GM19452 (cell line): ENCODE data around the gene EFL1.
"Not testable (repeated sequence)": the region's sequence is repeated elsewhere in the genome, so short reads cannot be mapped to it uniquely, and the experiment has no call there.

Experiments
- ATAC-seq: cut with Tn5 transposase; IDR thresholded peaks from one replicate; pipeline ENCODE4 v1.9.1; 2021; ENCODE audit not compliant: unreplicated experiment

Gene EFL1

DNA sequence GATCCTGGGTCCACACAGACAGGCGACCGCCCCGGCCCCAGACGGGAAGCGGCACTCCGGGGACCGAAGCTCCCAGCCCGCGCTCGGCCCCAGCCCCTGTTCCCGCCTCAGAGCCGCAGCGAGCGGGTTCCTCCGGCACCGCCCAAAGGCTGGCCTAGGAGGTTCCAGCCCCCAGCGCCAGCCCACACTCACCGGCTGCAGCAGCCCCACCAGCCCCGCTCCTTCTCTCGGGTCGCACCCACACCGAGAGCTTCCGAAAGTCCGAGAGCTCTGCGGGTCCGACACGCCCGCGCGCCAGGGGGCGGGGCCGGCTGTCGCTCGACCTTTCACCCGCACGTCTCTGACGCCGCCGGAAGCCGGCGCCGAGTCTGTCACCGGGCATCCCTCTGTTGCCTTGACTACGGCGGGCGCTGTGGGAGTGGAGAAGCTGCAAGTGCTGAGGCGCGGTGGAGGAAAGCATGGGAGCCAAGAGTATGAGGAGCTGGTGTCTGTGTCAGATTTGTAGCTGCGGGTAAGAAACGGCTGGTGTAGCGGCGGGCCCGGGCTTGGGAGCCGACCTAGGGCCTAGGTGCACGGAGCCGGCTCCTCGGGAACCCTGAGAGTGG is at the start of gene EFL1, which contains the start of gene SAXO2:
EFL1 (minus strand) TSS at position 313 of the 605 bp plus-strand sequence. CDS start 956 bp downstream, outside the sequence.
SAXO2 (plus strand) TSS at position 397 of the 605 bp plus-strand sequence; CDS start at position 459, 62 bp downstream.
- peak; percentile 95 for ATAC-seq

DNA sequence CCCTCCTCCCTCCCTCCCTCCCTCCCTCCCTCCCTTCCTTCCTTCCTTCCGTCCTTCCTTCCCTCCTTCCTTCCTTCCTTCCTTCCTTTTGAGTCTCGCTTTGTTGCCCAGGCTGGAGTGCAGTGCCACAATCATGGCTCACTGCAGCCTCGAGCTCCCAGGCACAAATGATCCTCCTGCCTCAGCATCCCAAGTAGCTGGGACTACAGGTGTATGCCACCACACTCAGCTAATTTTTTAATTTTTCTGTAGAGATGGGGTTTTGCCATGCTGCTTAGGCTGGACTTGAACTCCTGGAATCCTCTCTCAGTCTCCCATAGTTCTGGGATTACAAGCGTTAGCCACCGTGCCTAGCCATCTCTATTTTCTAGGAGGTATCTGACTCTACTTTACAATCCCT is 48.8 kb upstream of the EFL1 start:
- ATAC-seq, result not testable (repeated sequence)

DNA sequence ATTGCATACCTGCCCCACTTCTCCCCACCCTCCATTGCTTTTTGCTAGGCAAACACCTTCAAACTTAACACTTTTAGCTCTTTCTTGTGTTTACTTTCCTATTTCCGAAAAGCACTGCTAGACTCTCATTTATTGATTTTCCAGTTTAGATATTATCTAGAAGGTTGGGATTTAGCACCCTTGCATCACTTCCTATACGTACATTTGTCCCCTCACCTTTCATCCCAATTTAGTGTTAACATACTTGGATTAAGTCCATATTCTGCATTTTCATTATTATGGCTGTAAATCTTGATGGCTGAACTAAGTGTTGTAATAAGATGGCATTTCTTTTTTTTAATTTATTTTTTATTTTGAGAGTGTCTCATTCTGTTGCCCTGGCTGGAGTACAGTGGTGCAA is 47.3 kb upstream of the EFL1 start:
- ATAC-seq, result no peak

DNA sequence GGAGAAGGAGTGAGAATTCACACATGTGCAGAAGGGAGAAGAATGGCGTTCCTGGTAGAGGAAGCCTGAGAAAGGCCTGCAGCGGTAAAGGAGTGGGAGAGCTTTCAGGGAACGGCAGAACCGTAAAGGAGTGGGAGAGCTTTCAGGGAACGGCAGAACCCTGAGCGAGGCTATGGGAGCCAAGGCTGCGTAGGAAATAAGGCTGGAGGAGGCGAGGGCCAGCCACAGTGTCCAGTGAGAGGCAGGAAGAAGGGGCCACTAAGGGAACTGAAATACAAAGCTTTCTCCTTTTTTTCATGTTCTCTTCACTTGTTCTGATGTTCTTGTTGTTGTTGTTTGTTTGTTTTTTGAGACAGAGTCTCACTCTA is 45.2 kb upstream of the EFL1 start:
- no peak for ATAC-seq

DNA sequence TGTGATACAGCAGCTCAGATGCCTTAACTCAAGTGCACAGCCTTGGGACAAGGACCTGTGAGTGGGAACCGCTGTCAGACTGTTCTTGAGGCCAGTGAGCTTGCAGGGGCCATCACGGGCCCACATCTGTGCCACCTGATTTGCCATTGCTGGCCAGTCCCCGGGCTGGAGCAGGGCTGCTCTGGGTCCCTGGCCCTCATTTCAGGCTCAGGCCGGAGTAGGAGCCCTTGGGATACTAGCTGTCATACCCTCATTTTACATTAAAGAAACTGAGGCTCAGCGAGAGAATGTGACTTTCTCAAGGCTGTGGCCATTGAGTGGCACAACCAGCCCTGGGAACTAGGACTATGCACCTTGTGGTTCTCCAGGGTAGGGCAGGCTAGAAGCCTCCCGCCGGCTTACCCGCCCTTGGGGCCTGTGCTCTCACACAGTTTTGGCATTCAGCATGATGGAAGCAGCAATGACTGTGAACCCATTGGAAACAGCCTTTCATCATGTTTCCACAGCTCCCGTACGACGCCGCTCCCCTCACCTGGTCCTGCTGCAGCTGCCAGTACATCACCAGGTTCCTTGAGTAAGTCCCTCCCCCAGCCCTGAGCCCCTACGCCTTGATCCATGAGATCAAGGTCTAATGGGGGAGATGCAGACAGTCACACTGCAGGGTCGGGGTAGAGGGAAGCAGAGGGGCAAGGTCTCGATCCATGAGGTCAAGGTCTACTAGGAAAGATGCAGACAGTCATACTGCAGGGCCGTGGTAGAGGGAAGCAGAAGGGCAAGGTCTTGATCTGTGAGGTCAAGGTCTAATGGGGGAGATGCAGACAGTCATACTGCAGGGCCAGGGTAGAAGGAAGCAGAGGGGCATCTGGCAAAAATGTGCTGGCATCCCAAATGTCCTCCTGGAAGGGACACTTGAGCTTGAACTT is 44.5 kb upstream of the EFL1 start:
- no peak for ATAC-seq

DNA sequence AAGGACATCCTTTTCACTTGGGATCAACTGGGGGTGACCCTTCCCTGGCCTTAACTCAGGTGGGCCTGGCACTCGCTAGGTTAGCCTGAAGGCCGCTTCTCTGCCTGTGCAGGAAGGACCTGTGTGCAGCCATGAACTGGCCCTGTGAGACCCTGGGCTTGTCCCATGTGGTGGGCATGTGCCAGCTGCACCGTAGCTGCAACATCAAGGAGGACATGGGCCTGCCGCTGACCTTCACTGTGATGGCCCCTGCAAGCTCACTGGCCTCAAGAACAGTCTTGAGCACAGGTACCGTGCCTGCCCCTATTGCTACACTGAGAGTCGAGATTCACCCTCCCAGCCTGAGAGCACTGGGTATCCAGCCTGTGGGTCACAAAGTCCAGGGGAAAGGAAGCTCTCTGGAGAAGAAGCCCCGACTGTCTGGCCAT is 43.1 kb upstream of the EFL1 start:
- ATAC-seq, result no peak

DNA sequence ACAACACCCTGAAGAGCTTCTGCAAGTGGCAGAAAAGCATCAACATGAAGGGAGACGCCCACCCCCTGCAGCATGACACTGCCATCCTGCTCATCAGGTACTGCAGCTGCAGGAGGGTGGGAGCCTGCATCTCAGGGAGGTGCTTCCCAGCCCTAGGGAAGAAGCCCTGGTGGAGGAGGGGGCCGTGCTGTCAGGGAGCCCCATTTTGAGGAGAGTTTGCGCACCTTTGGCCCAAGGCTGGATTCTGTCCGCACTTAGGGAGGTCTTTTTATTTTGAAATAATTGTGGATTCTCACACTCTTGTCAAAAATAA is 42.2 kb upstream of the EFL1 start:
- no peak for ATAC-seq

DNA sequence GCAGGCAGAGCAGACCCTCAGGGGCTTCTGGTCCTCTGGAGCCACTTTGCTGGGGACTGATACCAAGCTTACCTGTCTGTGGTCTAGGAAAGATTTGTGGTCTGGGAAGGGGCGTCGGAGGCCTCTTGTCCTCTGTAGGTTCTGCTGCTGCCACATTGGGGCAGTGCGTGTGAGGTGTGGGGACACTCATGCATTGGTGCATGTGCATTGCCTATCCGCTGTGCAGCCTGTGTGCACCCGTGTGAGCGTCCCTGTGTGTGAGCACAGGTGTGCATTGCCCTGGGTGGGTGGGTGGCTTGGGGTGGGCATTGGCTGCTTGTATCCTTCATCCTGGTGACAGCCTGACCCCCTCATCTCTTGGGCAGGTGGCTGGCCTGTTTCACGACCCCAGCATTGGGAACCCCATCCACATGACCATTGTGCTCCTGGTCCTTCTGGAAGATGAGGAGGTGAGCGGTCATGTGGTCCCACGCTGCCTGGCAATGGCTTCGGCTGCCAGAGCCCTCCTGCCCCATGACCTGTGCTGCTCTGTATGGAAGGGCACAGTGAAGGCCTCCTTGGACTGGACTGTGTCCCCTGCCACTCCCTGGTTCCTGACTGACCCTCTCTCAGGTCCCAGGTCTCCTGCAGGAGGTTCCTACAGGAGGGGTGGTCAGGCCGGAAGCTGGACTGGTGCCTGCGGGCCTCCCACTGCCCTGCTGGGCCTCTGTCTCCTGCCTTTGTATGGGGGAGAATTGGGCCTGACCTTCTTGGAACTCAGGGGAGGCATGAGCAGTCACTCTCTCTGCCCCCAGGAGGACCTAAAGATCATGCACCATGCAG is 41.6 kb upstream of the EFL1 start:
- no peak for ATAC-seq

DNA sequence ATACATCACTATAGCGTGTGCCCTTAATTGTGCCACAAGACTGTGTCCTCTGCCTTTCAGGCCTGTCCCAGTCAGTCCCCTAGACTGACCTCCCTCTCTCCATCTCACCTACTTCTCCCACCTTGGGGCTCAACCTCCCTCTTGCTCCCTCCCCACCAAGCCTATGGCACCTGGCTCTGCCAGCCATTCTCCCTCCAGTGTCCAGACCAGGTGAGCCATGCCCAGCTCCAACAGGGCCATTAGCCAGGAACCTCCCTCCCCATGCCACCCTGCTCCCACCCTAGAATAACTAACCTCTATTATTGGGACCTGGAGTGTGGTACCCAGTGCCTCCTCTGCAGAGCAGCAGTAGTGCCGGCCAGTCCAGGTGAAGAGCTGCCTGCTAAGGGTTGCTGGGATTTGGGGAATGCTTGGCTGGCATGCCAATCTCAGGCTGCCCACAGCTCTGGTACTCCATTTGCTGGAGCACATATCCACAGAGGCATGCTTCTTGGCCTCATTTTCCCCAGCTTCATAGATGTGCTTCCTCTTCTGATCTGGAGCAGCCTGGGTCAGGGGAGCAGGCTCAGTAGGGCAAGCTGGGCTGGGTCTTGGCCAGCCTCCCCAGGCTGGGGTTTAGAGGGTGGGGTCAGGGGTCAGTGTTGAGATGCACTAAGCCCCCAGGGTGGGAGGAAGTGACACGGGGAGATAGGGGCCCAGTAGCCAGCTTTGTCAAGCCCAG is 38.9 kb upstream of the EFL1 start:
- no peak for ATAC-seq

DNA sequence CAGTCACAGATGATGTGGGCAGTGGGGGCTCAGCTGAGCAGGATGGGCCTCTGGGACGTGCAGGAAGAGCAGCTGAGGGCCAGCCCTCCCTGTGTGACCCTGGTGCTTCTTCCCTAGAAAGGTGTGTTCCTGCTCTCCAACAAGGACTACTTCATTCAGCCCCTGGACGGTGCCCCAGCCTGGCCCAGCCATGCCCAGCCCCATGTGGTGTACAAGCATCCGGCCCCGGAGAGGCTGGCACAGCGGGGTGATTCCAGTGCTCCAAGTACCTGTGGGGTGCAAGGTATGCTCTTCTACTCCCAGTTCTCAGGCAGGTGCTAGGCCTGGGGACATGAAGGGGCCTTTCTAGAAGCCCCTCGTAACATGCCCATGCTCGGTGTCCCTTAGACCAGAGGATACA is 38.3 kb upstream of the EFL1 start:
- ATAC-seq, result no peak

DNA sequence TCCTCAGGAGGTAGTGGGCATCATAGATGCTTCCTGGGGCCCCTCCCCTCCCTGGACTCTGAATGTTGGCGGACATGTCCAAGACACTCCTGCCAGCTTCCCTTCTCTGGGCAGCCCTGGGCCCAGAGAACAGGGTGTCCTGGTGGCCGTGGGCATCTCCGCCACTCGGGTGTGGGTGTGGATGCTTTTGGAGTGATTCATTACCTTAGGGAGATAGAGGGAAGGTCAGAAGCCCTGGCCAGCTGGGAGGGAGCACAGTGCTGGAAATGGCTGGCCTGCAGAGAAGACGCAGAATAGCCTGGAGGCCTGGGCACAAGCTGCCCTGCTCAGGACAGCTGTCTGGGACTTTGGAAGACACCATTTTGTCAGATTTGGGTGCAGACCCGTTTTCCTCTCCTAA is 37.8 kb upstream of the EFL1 start:
- ATAC-seq, result not testable (repeated sequence)

DNA sequence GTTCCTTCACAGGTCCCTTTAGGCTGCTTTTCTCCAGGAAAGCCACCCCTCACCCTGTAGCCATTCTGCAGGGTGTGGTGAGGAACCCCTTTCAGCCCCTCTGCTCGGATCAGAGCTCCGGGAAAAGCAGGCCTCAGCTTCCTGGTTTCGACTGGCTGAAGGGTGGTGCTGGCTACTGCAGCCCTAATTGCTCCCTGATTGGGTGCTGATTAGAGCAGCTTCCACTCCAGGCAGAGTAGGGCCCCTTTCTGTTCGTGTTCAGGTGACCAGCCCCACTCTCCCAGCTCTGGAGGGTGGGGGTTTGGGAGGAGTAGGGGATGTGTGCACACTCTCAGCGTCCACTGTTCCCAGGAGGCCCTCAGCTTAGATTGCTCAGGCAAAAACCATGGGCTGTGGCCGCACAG is 37.0 kb upstream of the EFL1 start:
- ATAC-seq, result not testable (repeated sequence)

DNA sequence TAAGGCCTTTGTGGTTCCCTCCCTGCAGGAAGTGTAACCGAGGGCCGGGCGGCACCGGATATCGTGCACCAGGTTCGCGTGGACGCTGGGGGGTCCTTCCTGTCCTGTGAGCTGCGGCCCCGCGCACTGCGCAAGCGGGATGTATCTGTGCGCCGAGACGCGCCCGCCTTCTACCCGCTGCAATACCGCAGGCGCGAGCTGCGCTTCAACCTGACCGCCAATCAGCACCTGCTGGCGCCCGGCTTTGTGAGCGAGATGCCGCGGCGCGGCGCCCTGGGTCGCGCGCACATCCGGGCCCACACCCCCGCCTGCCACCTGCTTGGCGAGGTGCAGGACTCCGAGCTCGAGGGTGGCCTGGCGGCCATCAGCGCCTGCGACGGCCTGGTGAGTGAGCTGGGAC is 36.0 kb upstream of the EFL1 start:
- ATAC-seq, result no peak

DNA sequence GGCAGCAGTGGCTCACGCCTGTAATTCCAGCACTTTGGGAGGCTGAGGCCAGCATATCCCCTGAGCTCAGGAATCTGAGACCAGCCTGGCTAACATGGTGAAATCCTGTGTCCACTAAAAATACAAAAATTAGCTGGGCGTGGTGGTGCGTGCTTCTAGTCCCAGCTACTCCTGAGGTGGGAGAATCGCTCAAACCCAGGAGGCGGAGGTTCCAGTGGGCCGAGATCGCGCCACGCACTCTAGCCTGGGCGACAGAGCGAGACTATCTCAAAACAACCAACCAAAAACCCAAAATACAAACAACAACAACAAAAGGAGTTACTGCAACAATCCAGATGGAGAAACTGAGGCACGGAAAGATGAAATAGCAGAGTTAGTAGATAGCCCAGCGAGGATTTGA is 35.5 kb upstream of the EFL1 start:
- ATAC-seq, result no peak

DNA sequence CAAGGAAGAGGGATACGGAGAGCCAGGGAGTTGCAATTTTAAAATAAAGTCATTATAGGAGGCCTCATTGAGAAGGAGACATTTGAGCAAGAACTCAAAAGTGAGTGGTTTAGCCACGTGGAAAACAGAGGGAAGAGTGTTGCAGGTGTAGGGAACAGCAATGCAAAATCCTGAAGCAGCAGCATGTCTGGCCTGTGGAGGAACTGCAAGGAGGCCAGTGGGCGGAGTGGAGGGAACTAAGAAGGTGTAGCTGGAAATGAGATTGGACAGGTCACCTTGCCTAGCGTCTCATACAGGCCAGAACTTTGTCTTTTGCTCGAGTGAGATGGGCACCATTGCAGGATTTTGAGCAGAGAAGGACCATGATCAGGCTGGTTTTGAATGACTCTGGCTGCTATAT is 35.0 kb upstream of the EFL1 start:
- no peak for ATAC-seq

DNA sequence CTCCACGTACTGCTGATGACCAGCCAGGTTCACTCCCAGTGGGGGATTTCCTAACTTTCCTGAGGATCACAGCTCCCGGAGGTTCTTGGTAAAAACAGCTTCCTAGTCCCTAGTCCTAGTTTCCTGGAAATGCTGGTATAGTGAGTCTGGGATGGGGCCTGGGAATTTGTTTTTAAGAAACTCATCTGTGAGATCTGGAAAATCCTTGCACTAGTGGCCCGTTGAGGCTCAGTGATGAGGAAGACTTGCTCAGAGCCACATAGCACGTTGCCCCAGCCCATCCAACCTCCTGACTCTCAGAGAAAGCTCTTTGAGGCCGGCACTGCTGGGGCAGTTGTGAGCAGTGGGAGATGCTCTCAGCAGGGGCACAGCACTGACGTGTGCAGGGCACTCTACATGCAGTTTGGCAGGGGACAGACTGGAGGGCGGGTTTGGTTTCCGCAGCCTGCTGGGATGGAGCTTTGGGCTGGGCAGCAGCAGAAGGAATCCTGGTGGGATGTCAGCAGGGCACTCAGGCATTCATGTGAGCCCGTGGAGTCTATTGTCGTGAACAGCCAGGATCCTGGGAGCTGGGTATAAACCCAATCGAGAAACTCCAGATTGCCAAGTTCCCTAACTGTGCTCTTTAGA is 31.6 kb upstream of the EFL1 start:
- ATAC-seq, result no peak

DNA sequence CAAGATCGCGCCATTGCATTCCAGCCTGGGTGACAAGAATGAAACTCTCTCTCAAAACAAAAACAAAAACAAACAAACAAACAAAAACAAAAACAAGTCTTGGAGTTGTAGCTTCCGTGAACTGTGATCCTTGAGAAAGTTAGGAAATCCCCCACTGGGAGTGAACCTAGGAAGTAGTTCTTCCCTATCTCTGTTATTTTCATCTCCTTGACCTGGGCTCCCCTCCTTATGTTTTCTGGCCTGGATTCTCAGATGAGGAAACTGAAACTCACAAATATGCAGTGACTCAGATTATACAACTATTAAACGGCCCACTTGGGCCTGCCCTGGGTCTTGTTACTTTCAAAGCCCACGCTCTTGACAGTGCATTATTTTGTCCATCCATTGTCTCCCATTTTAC is 29.7 kb upstream of the EFL1 start:
- ATAC-seq, result no peak

DNA sequence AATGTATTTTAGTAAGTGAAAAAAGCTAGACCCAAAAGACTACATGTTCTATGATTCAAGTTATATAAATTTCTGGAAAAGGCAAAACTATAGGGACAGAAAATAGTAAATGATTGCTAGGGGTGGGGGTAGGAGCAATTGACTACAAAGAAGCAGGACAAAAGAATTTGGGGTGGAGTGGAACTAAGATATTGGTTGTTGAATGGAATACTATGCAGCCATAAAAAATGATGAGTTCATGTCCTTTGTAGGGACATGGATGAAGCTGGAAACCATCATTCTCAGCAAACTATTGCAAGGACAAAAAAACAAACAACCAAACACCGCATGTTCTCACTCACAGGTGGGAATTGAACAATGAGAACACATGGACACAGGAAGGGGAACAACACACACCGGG is 25.7 kb upstream of the EFL1 start:
- ATAC-seq, result not testable (repeated sequence)

DNA sequence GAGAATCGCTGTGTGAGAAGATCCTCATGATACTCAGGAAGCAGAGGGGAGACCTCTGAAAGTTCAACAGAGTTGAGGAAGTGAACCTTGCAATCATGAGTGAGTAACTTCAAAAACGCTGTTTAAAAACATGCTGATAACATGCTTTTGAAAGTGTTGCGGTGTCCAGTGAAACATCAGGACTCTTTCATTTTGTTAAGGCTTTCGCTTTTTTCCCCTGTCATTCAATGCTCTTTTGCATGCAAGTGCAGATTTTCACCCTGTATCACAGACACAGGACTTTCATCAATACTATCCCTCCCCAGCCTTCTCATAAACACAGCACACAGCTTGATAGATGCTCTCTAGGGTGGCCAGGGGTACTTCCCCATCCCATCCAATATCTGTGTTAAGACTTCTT is 23.9 kb upstream of the EFL1 start:
- peak; percentile 89 for ATAC-seq

DNA sequence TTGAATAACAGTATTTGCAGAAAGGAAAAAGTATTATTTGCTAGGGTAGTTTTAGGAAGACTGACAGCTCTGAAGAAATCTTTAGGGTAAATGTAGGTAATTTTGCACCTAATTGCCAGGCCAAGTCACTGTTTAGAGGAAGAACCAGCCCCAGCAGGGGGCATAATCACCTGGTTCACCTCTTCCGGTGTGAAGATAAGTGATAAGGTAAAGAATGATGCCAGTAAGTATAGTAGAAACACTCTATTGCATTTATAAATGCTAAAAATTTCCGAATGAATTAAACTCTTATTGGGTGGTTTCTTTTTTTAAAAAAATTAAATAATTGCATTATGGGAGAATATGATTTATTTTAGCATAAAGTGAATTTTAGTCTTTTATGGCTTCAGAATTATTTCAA is 21.8 kb upstream of the EFL1 start:
- not testable (repeated sequence) for ATAC-seq

DNA sequence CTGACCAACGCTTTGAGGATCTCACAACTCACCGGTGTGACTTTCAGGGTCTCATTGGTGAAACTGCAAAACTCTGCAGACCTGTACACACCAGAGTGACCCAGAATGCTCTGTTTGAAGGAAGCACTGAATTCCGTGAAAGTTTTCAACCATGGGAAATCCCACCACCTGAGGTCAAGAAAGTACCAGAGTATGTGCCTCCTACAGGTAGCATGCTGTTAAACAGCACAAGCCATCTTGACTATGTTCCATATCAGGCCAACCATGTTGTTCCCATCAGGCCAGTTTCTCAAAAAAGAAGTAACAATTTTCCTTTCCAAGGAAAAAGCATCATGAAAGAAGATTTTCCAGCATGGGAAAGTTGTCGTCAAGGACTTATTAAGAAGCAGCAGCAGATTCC is 19.9 kb upstream of the EFL1 start:
- ATAC-seq, result not testable (repeated sequence)
